Endothelial cell of umbilical vein (primary cell): ENCODE measurements around the gene DUSP18.
"Not testable (repeated sequence)": the region's sequence is repeated elsewhere in the genome, so short reads cannot be mapped to it uniquely, and the experiment has no call there.

Experiments
- FOS ChIP-seq: IDR thresholded peaks from 2 replicates; pipeline ENCODE4 v1.6.1; 2011; ENCODE audit warnings: mild to moderate bottlenecking, low read length, moderate library complexity, borderline replicate concordance; ENCODE audit not compliant: insufficient read depth
- TF ChIP-seq, protein P1 (sequence below), 2 donors: IDR thresholded peaks; 1 replicate in 1 of 2; 2 replicates in 1 of 2; pipeline ENCODE4 v1.5.1; 2011; ENCODE audit warnings: low read length in 2 of 2, mild to moderate bottlenecking in 2 of 2, moderate library complexity in 2 of 2, control low read depth in 1 of 2, inconsistent platforms in 1 of 2, low read depth in 1 of 2; ENCODE audit not compliant: insufficient read depth in 1 of 2; ENCODE audit errors: extremely low read depth in 1 of 2

DNA sequence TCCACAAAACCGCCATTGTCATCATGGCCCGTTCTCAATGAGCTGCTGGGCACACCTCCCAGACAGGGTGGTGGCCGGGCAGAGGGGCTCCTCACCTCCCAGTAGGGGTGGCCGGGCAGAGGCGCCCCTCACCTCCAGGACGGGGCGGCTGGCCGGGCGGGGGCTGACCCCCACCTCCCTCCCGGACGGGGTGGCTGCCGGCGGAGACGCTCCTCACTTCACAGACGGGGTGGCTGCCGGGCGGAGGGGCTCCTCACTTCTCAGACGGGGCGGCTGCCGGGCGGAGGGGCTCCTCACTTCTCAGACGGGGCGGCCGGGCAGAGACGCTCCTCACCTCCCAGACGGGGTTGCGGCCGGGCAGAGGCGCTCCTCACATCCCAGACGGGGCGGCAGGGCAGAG, 36.2 kb downstream of the DUSP18 start:
- TF ChIP-seq, protein P1, sequence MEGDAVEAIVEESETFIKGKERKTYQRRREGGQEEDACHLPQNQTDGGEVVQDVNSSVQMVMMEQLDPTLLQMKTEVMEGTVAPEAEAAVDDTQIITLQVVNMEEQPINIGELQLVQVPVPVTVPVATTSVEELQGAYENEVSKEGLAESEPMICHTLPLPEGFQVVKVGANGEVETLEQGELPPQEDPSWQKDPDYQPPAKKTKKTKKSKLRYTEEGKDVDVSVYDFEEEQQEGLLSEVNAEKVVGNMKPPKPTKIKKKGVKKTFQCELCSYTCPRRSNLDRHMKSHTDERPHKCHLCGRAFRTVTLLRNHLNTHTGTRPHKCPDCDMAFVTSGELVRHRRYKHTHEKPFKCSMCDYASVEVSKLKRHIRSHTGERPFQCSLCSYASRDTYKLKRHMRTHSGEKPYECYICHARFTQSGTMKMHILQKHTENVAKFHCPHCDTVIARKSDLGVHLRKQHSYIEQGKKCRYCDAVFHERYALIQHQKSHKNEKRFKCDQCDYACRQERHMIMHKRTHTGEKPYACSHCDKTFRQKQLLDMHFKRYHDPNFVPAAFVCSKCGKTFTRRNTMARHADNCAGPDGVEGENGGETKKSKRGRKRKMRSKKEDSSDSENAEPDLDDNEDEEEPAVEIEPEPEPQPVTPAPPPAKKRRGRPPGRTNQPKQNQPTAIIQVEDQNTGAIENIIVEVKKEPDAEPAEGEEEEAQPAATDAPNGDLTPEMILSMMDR (IDR thresholded peaks at IDR 0.05; ENCODE audit: extremely low read depth in 1 of 2, insufficient read depth in 1 of 2, low read depth in 1 of 2, low read length in 2 of 2), result not testable (repeated sequence)
- TF ChIP-seq FOS, result not testable (repeated sequence)
